HuH-7 (cell line): ENCODE measurements around the gene MMD2.
A peak's percentile ranks its signal among the peaks of the same experiment; 100 is the strongest.
"Not testable (repeated sequence)": the region's sequence is repeated elsewhere in the genome, so short reads cannot be mapped to it uniquely, and the experiment has no call there.

Source experiments
- DNase-seq: peaks from one replicate; pipeline ENCODE4 v3.0.0; 2011; ENCODE audit warnings: low spot score

Gene MMD2

GRCh38 chr7:4958477-4959301 lies at the start of gene MMD2:
TSS of gene MMD2 (minus strand) at chr7:4959187. CDS start at chr7:4959017, 170 bp downstream.
- no peak for DNase-seq

DNA sequence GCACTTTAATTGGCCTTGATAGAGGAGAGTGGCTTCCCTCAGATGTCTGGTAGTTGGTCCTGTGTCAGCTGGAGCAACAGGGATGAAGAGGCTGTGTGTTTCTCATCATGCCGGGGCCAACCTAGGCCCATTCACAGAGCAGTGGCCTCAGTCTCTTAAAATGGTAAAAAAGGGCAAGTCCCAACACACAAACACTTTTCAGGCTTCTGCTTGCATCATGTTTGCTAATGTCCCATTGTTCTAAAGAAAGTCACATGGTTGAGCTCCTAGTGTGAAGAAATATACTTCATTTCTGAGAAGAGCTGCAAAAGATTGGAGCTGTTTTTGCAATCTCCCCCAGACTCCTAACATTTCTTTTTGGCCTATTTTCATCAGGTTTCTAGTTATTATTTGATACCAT lies 46.1 kb upstream of the MMD2 start:
- DNase-seq, result no peak

GRCh38 chr7:5001911-5002310 lies 42.9 kb upstream of the MMD2 start:
- no peak for DNase-seq

DNA sequence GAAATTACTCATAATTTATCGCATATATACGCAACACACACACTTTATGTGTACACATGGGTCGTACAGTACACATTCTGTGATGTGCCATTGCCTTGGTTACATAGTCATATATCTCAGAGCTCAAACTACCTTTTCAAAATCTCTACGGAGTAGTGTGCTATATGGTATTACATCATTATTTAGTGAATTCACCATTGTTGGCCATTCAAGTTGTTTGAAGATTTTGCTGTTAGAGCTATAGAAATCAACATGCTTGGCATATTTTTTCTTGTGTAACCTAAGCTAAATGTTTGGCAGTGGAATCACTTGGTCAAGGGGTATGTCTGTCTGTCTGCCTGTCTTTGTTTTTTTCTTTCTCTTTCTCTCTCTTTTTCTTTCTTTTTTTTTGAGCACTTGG lies 42.0 kb upstream of the MMD2 start:
- DNase-seq, result no peak

- no peak for DNase-seq
Observed at GRCh38 chr7:4999369-4999950, 40.5 kb upstream of the MMD2 start.

DNA sequence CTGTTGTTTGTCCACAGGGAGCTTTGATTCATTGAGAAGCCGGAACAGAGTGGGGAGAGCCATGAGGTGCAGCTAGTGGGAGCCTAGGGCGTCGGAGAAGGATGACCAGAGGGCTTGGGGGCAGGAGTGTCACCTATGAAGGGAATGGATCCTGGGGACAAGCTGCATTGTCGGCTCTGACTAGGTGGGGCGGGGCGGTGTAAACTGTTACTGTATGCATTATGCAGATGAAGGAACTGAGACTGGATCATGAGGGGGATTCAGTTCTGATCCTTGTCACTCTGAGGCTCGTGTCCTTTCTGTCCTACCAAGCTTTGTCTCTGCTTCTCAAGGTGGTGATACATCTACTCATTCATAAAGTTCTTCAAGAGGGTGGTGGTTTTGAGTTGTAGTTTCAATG lies 39.9 kb upstream of the MMD2 start:
- no peak for DNase-seq

GRCh38 chr7:4998244-4998643 lies 39.3 kb upstream of the MMD2 start:
- no peak for DNase-seq

- DNase-seq, result no peak
Observed at GRCh38 chr7:4996696-4997222, 37.8 kb upstream of the MMD2 start.

DNA sequence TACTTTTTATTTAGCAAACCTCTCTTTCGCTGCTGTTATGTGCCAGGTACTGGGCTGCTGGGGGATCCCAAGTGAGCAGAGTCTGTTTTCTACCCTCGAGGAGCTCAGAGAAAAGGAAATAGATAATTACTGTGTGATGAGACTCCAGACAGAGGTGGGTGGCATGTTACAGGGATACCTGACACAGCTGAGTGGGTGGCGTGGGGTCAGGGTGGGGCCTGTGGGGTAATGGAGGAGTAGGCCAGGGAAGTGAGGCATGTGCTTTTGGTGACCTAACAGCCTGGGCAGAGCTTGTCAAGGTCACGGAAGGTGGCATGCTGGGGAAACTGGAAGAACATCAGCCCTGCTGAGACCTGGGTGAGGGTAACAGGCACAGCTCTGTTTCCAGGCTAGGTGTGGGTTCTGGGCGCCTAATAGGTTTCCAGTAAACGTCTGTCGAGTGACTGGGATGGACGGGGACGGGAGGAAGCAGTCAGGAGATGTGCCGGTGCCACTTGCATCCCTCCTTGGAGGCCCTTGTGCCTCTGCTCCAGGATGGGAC lies 36.5 kb upstream of the MMD2 start:
- DNase-seq, result no peak

GRCh38 chr7:4993471-4993870 lies 34.5 kb upstream of the MMD2 start:
- no peak for DNase-seq

- DNase-seq, result not testable (repeated sequence)
Observed at GRCh38 chr7:4982741-4983140, 23.8 kb upstream of the MMD2 start.

DNA sequence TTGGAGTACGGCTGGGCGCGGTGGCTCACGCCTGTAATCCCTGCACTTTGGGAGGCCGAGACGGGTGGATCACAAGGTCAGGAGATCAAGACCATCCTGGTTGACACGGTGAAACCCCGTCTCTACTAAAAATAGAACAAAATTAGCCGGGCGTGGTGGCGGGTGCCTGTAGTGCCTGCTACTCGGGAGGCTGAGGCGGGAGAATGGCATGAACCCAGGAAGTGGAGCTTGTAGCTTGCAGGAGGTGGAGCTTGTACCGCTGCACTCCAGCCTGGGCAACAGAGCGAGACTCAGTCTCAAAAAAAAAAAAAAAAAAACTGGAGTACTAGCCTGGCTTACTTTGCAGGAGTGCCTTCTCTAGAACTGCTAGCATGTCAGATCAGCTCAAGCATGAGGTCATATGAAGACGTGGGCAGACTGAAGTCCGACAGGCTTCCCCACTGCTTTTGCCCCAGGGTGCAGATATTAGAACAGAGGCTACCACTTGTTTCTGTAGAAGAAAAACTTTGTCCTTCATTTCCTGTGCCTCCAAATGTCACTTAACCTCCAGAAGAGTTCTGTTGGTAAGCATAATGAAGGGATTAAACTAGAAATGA lies 22.4 kb upstream of the MMD2 start:
- DNase-seq, result not testable (repeated sequence)

DNA sequence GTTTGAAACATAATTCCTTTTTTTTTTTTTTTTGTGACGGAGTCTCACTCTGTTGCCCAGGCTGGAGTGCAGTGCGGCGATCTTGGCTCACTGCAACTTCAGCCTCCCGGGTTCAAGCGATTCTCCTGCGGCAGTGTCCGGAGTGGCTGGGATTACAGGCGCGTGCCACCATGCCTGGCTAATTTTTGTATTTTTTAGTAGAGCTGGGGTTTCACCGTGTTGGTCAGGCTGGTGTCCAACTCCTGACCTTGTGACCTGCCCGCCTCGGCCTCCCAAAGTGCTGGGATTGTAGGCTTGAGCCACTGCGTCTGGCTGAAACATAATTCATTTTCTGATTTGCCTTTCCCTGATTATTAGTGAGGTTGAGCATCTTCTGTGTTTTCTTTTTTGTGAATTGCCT lies 16.6 kb upstream of the MMD2 start:
- not testable (repeated sequence) for DNase-seq

- peak; percentile 91 for DNase-seq
Observed at GRCh38 chr7:4973728-4974198, 14.8 kb upstream of the MMD2 start.

- DNase-seq, result not testable (repeated sequence)
Observed at GRCh38 chr7:4972446-4972845, 13.5 kb upstream of the MMD2 start.

DNA sequence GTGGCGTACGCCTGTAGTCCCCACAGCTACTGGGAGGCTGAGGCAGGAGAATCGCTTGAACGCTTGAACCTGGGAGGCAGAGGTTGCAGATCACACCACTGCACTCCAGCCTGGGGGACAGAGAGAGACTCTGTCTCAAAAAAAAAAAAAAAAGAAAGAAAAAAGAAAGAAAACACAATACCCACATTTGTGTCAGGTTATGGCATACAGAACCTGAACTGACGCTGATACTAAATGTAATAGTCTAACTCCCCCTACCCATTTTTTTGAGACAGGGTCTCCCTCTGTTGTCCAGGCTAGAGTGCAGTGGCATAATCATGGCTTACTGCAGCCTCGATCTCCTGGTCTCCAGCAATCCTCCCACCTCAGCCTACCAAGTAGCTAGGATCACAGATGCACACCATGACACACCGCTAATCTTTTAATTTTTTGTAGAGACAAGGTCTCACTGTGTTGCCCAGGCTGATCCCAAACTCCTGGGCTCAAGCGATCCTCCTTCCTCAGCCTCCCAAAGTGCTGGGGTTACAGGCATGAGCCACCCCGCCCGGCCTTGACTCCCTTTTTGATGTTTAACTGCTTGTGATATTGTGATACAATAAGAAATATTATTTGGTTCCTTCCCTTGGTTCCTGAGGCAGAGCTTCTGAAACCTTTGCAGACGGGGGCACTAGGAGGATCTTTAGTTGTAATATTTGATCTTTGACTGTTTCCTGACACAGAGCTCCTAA lies 6.5 kb upstream of the MMD2 start:
- DNase-seq, result no peak

GRCh38 chr7:4964506-4964905 lies 5.5 kb upstream of the MMD2 start:
- no peak for DNase-seq

DNA sequence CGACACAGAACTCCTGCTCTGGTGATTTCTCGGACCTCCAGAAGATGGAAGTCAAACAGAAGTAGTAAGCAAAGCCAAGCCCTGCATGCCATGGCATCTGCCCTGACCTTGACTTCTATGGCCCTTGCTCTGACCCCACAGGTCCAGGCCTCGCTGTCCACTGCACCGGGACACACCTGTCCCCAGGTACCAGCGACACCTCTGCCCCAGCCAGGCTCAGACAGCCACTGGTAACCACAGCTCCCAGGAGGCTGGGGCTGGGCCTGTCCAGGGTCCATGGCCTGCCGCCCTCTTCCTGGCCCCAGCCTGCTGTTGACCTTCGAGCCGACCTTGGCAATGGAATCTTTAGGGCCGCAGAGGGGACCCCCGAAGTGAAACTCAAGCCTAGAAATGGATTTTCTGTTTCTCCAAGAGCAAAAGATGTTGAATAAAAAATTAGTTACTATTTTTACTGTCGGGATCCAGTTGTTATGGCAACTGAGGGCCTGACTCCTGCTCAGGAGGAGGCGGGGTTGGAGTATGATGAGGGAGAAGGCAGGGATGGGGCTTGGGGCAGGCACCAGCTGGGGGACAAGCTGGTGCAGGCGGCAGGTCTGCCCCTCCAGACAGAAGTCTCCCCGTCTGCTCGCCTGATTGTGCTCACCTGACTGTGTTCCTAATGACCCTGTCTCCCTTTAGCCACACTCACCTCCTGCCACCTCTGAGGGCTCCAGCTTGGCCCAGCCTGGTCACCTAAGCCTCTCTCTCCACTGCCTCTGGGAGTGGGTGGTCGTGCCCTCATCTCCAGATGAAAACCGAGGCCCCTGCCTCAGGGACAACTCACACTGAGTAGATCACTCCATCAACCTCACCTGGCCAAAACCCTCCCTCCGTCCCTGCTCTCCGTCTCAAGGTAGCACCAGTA lies 4.1 kb upstream of the MMD2 start:
- DNase-seq, result no peak

DNA sequence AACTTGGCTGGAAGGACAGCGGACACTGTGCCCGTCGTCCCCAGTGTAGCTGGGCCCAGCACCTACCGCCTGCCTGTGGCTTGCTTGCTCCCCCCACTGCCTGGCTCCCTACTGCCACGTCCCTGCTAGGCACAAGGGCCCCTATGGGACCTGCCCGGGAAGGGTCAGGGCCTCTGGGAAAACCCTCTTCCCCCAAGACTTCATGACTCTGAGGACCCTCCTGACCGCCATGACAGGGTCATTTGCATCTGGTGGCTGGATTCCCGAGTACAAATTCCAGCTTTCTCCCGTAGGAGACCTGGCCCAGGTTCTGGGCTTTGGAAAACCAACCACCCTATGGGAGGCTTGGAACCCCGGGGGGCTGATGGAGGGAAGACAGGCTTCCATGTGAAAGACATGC lies 1.4 kb upstream of the MMD2 start:
- no peak for DNase-seq

- DNase-seq, result no peak
Observed at GRCh38 chr7:4959893-4960292, 906 bp upstream of the MMD2 start.

DNA sequence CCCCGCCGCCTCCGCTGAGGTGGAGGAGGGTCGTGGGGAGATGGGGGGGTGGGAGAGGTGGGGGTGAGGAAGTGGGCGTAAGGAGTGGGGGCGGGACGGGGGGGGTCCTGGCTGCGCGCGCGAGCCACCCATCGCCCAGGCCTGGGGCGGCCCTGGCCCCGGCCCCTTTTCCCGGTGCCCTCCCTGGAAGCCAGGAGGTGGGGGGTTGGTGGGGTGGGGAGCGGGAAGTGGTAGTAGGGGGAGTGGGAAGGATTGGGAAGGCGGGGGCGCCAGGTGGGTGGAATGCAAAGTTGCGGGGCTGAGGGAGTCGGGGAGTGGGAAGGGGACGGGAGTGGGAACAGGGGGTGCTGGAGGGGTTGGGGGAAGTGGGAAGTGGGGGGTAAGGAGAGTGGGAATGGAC lies 319 bp upstream of the MMD2 start:
- no peak for DNase-seq
